H1 (cell line): ENCODE measurements around the gene NTPCR. TPM values are rescaled to one million over a fixed set of nuclear protein-coding genes. Genes with fewer than 3 reads are reported as not detected.

Experiments
- CREB1 ChIP-seq: IDR thresholded peaks from 2 replicates; pipeline ENCODE4 v1.6.1; 2012; ENCODE audit warnings: inconsistent platforms
- KDM5A ChIP-seq: fragments of 200-600 bp; IDR thresholded peaks from 2 replicates; pipeline ENCODE4 v1.7.1; 2012; ENCODE audit warnings: mild to moderate bottlenecking, low read length, inconsistent platforms, mixed read lengths
- MAFK ChIP-seq: IDR thresholded peaks from 2 replicates; pipeline ENCODE4 v1.6.1; 2012; ENCODE audit warnings: low read depth, mild to moderate bottlenecking, improper control_type of control experiment, low read length
- MAX ChIP-seq: IDR thresholded peaks from 2 replicates; pipeline ENCODE4 v1.6.1; 2012; ENCODE audit warnings: inconsistent platforms
- TAF7 ChIP-seq: optimal IDR thresholded peaks from 2 replicates; pipeline ENCODE3; 2011; ENCODE audit warnings: low read depth, mild to moderate bottlenecking, inconsistent platforms, low read length, moderate library complexity, borderline replicate concordance
- ZNF274 ChIP-seq: IDR thresholded peaks from 2 replicates; pipeline ENCODE4 v1.7.0; 2012; ENCODE audit warnings: low read length, borderline replicate concordance; ENCODE audit errors: extremely low read depth
- polyA plus RNA-seq, 7 experiments: library from polyadenylated mRNA; depleted of rRNA in 3 of 7; stranded (reverse) in 5 of 7; unstranded in 2 of 7; fragments of >200 nt in 5 of 7; fragments of 200-250 nt in 2 of 7; gene quantifications; 1 replicate in 5 of 7; 2 replicates in 1 of 7; 4 replicates in 1 of 7; pipeline versions ENCODE4 v1.2.1 to v1.2.3, GENCODE V29; 2011 to 2013; ENCODE audit warnings: missing spikeins in 2 of 7, mixed read lengths in 2 of 7
- total RNA-seq: library from RNA; stranded (reverse); fragmentation: NEBNext Ultra II Directional; extraction: Animal tissue kit (Norgen Biotek cat#: 25700); gene quantifications from 2 replicates; pipeline ENCODE4 v1.2.1, GENCODE V29; 2021

Gene NTPCR
- total and polyA plus RNA-seq, 2 of the 8 experiments (the other 6 are each of a cell fraction or from before 2014, with no cell fraction given) = 22.6 to 73.1 TPM

GRCh38 chr1:232973652-232974611 lies 23.5 kb downstream of the NTPCR start (continued):
- TF ChIP-seq ZNF274 (no peak), MAFK (no peak), TAF7 (no peak), CREB1 (no peak), MAX (no peak), KDM5A (no peak)
